GM12878 (cell line): ENCODE measurements around the gene EPO. TPM values are rescaled to one million over a fixed set of nuclear protein-coding genes. Genes with fewer than 3 reads are reported as not detected.

Source experiments
- ATAC-seq: fragments of 200-7000 bp; cut with Tn5 transposase; 3 replicates; pipeline ENCODE4 v1.9.1; 2020; ENCODE audit warnings: mild to moderate bottlenecking, moderate library complexity
- BruUV-seq: library from RNA; stranded (reverse); fragments of 400-500 nt; replicated peaks from 2 replicates; lab custom pipeline; 2021; lab: Mats Ljungman, UMichigan
- CTCF ChIA-PET: fragments of 300-600 bp; sonication (Branson Sonifier 250); formaldehyde crosslinking; extraction: SDS; loops from one replicate; lab custom pipeline; 2021; ENCODE audit warnings: inconsistent platforms; lab: Yijun Ruan, JAX
- POLR2A ChIA-PET: fragments of 350-600 bp; formaldehyde crosslinking; extraction: SDS; loops from one replicate; lab custom pipeline; 2021; ENCODE audit warnings: inconsistent platforms; lab: Charles Lee
- RAD21 ChIA-PET: fragments of 300-600 bp; sonication (Branson Sonifier 250); formaldehyde crosslinking; loops from one replicate; lab custom pipeline; 2023; ENCODE audit warnings: antibody characterized with exemption; ENCODE audit not compliant: unreplicated experiment; lab: Charles Lee
- SMC1A ChIA-PET: fragments of 300-600 bp; sonication (Branson Sonifier 250); formaldehyde crosslinking; loops from one replicate; lab custom pipeline; 2023; ENCODE audit not compliant: unreplicated experiment, uncharacterized antibody; lab: Charles Lee
- DNase-seq: peaks from one replicate; pipeline ENCODE4 v3.0.0-alpha.2; 2011; ENCODE audit warnings: low read depth, low spot score
- FAIRE-seq: peaks from 3 replicates; lab custom pipeline; 2011; peaks lifted over from hg19 to GRCh38; lab: Jason Lieb, UNC
- H2AFZ ChIP-seq: 2 replicates; pipeline ENCODE4 v1.6.0; 2011; ENCODE audit warnings: low read depth, low read length, control low read depth; ENCODE audit not compliant: control insufficient read depth
- H3K27ac ChIP-seq: 2 replicates; pipeline ENCODE4 v1.5.1; 2011; ENCODE audit warnings: control low read depth; ENCODE audit not compliant: control insufficient read depth, insufficient read depth
- H3K27me3 ChIP-seq, 2 experiments: replicated peaks in 1 of 2; 2 replicates each; pipeline versions ENCODE4 v1.6.0 to v1.6.1; 2011; ENCODE audit warnings: low read length in 1 of 2; ENCODE audit not compliant: control insufficient read depth in 2 of 2, insufficient read depth in 2 of 2
- H3K36me3 ChIP-seq, 2 experiments: 2 replicates each; pipeline ENCODE4 v1.5.1; 2011; ENCODE audit warnings: low read length in 1 of 2; ENCODE audit not compliant: control insufficient read depth in 2 of 2, insufficient read depth in 2 of 2
- H3K4me1 ChIP-seq: 2 replicates; pipeline ENCODE4 v1.6.1; 2011; ENCODE audit warnings: mild to moderate bottlenecking, low read length, moderate library complexity, mixed read lengths; ENCODE audit not compliant: control insufficient read depth, insufficient read depth
- H3K4me2 ChIP-seq: 2 replicates; pipeline ENCODE4 v1.6.0; 2011; ENCODE audit warnings: control low read depth; ENCODE audit not compliant: control insufficient read depth, insufficient read depth
- H3K4me3 ChIP-seq: fragments of 200-600 bp; sonication (generic); 2 replicates; pipeline ENCODE4 v1.5.1; 2016
- H3K79me2 ChIP-seq: 2 replicates; pipeline ENCODE4 v1.6.0; 2011; ENCODE audit warnings: low read length; ENCODE audit not compliant: control insufficient read depth, insufficient read depth
- H3K9ac ChIP-seq: 2 replicates; pipeline ENCODE4 v1.8.0; 2011; ENCODE audit warnings: low read length, control low read depth, mixed read lengths; ENCODE audit not compliant: control insufficient read depth, insufficient read depth
- H3K9me3 ChIP-seq: replicated peaks from 3 replicates; pipeline ENCODE4 v1.5.1; 2011; ENCODE audit warnings: mild to moderate bottlenecking, low read length; ENCODE audit not compliant: control insufficient read depth, insufficient read depth
- H4K20me1 ChIP-seq: 2 replicates; pipeline ENCODE4 v1.6.0; 2011; ENCODE audit not compliant: control insufficient read depth, insufficient read depth
- BMI1 ChIP-seq: fragments of 450-650 bp; IDR thresholded peaks from 2 replicates; pipeline ENCODE4 v1.6.1; 2016; ENCODE audit warnings: mild to moderate bottlenecking, moderate library complexity, borderline replicate concordance
- CUX1 ChIP-seq: IDR thresholded peaks from 2 replicates; pipeline ENCODE4 v1.6.1; 2012; ENCODE audit warnings: improper control_type of control experiment, low read depth, low read length; ENCODE audit not compliant: insufficient replicate concordance
- FOXK2 ChIP-seq: fragments of 450-650 bp; IDR thresholded peaks from 2 replicates; pipeline ENCODE4 v1.6.1; 2017; ENCODE audit warnings: mild to moderate bottlenecking, moderate library complexity
- GATAD2B ChIP-seq: fragments of 450-650 bp; conservative IDR thresholded peaks from 2 replicates; pipeline ENCODE4 v1.6.1; 2017; ENCODE audit warnings: low read depth, mild to moderate bottlenecking, moderate library complexity
- HCFC1 ChIP-seq: fragments of 150-350 bp; IDR thresholded peaks from 2 replicates; pipeline ENCODE4 v1.6.1; 2014; ENCODE audit warnings: low read length
- IRF5 ChIP-seq: fragments of 450-650 bp; IDR thresholded peaks from 2 replicates; pipeline ENCODE4 v1.6.1; 2017; ENCODE audit warnings: borderline replicate concordance
- KLF5 ChIP-seq: fragments of 450-650 bp; IDR thresholded peaks from 2 replicates; pipeline ENCODE4 v1.6.1; 2014; ENCODE audit warnings: mild to moderate bottlenecking; ENCODE audit not compliant: partially characterized antibody
- NBN ChIP-seq: fragments of 450-650 bp; IDR thresholded peaks from 2 replicates; pipeline ENCODE4 v1.6.1; 2016
- RB1 ChIP-seq: fragments of 450-650 bp; formaldehyde crosslinking; IDR thresholded peaks from 2 replicates; pipeline ENCODE4 v1.6.1; 2017; ENCODE audit warnings: mild to moderate bottlenecking, borderline replicate concordance
- RCOR1 ChIP-seq: conservative IDR thresholded peaks from 2 replicates; pipeline ENCODE4 v1.6.1; 2012; ENCODE audit warnings: low read depth, low read length, improper control_type of control experiment
- SIX5 ChIP-seq: IDR thresholded peaks from 2 replicates; pipeline ENCODE4 v1.6.1; 2011; ENCODE audit warnings: mild to moderate bottlenecking, low read depth, low read length, moderate library complexity; ENCODE audit not compliant: severe bottlenecking
- STAT1 ChIP-seq: fragments of 450-650 bp; conservative IDR thresholded peaks from 2 replicates; pipeline ENCODE4 v1.6.1; 2014; ENCODE audit warnings: antibody characterized with exemption, mild to moderate bottlenecking
- ZNF687 ChIP-seq: fragments of 450-650 bp; IDR thresholded peaks from 2 replicates; pipeline ENCODE4 v1.6.1; 2017; ENCODE audit warnings: mild to moderate bottlenecking, moderate library complexity
- WGBS: methylation state at CpG from one replicate; pipeline ENCODE4 v1.1.6; 2016; ENCODE audit warnings: low lambda C conversion rate; ENCODE audit not compliant: insufficient replicate concordance, insufficient coverage; ENCODE audit errors: missing lambda C conversion rate; 5-methylcytosine and 5-hydroxymethylcytosine counted together
- in situ Hi-C: fragments of 300-500 bp; cut with MboI; formaldehyde crosslinking; loops from 9 replicates; pipeline ENCODE4 v1.14.3; 2018; ENCODE audit warnings: mixed read lengths
- intact Hi-C: fragments of 100-400 bp; cut with micrococcal nuclease; formaldehyde crosslinking; loops from one replicate; pipeline ENCODE4 v1.14.2; 2022; ENCODE audit not compliant: unreplicated experiment
- polyA plus RNA-seq, 11 experiments: library from polyadenylated mRNA; depleted of rRNA in 4 of 11; unstranded in 6 of 11; stranded (reverse) in 5 of 11; fragments of >200 nt; fragmentation: Nextera tagmentation in 4 of 11; fragmentation: Illumina TruSeq in 1 of 11; extraction: Ambion mirVana in 4 of 11; extraction: Trizol in 1 of 11; gene quantifications; 1 replicate in 1 of 11; 2 replicates in 10 of 11; pipeline versions ENCODE4 v1.2.1 to v1.2.3, GENCODE V29; 2011 to 2016; ENCODE audit warnings: inconsistent platforms in 2 of 11, missing spikeins in 2 of 11, low read depth in 1 of 11
- total RNA-seq, 4 experiments: library from RNA; depleted of rRNA in 3 of 4; stranded (reverse); fragments of >200 nt in 3 of 4; fragmentation: Illumina TruSeq in 1 of 4; extraction: Trizol in 1 of 4; gene quantifications; 2 replicates each; pipeline versions ENCODE4 v1.2.1 to v1.2.3, GENCODE V29; 2013 to 2021

EPO gene
- total and polyA plus RNA-seq, 10 of the 15 experiments (the other 5 are each of a cell fraction or from before 2014, with no cell fraction given) = 0.06 to 0.19 TPM; not detected in 8

- ATAC-seq (no peak), FAIRE-seq (no peak), DNase-seq (no peak)
- Histone ChIP-seq H3K27ac (no peak overlapping the region), H4K20me1 (no peaks in the 10 kb centered on the region), H3K9me3 (no peaks in the 10 kb centered on the region), H3K27me3 (no peaks in the 10 kb centered on the region), H3K36me3 (peaks cover 0 to 45% of the 10 kb centered on the region in 2 experiments; a peak in 3 of 4 replicates), H3K4me3 (no peak overlapping the region), H3K4me2 (no peak overlapping the region), H3K79me2 (peaks cover 21% of the 10 kb centered on the region), H3K4me1 (peaks cover 10% of the 10 kb centered on the region), H2AFZ (no peak overlapping the region), H3K9ac (no peak overlapping the region)
- POLR2A ChIA-PET = no interaction called here
- RAD21 ChIA-PET = no interaction called here
- 85% methylated on average over 16 of the region's 17 CpGs for WGBS
- CTCF ChIA-PET = interaction anchor here (1.2 kb wide), 1 partner anchor 20 kb away, joined by 4 read pairs; the partner anchor contains the start of gene POP7
- SMC1A ChIA-PET = no interaction called here
- intact Hi-C loops = no loop called here
- in situ Hi-C loops = loop anchor here (25.0 kb wide), 1 partner anchor 223 kb away; the partner anchor contains the start of gene SPACDR
- TF ChIP-seq CUX1 = no peak
- TF ChIP-seq SIX5 = no peak
- TF ChIP-seq IRF5 = no peak
- TF ChIP-seq RCOR1 = no peak
- TF ChIP-seq NBN = no peak
- TF ChIP-seq HCFC1 = no peak
- TF ChIP-seq ZNF687 = no peak
- no peak for TF ChIP-seq BMI1
- no peak for TF ChIP-seq FOXK2
- TF ChIP-seq RB1 = no peak
- no peak for TF ChIP-seq KLF5
- TF ChIP-seq STAT1 = no peak
- no peak for TF ChIP-seq GATAD2B
- no TSS peak for BruUV-seq
Observed at GRCh38 chr7:100685631-100686145, 34.6 kb upstream of the EPO start.
